Islet precursor cell (in vitro differentiated cells): ENCODE results near the gene ARHGAP30.
A peak's percentile ranks its signal among the peaks of the same experiment; 100 is the strongest.
"Not testable (repeated sequence)": the region's sequence is repeated elsewhere in the genome, so short reads cannot be mapped to it uniquely, and the experiment has no call there.

Experiments
- DNase-seq: peaks from one replicate; pipeline ENCODE4 v3.0.0-alpha.2; 2018

ARHGAP30 gene, protein sequence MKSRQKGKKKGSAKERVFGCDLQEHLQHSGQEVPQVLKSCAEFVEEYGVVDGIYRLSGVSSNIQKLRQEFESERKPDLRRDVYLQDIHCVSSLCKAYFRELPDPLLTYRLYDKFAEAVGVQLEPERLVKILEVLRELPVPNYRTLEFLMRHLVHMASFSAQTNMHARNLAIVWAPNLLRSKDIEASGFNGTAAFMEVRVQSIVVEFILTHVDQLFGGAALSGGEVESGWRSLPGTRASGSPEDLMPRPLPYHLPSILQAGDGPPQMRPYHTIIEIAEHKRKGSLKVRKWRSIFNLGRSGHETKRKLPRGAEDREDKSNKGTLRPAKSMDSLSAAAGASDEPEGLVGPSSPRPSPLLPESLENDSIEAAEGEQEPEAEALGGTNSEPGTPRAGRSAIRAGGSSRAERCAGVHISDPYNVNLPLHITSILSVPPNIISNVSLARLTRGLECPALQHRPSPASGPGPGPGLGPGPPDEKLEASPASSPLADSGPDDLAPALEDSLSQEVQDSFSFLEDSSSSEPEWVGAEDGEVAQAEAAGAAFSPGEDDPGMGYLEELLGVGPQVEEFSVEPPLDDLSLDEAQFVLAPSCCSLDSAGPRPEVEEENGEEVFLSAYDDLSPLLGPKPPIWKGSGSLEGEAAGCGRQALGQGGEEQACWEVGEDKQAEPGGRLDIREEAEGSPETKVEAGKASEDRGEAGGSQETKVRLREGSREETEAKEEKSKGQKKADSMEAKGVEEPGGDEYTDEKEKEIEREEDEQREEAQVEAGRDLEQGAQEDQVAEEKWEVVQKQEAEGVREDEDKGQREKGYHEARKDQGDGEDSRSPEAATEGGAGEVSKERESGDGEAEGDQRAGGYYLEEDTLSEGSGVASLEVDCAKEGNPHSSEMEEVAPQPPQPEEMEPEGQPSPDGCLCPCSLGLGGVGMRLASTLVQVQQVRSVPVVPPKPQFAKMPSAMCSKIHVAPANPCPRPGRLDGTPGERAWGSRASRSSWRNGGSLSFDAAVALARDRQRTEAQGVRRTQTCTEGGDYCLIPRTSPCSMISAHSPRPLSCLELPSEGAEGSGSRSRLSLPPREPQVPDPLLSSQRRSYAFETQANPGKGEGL

GRCh38 chr1:161069731-161070270, at the start of gene ARHGAP30:
ARHGAP30 (minus strand) TSS chr1:161069891; CDS start chr1:161069624, 267 bp downstream.
- DNase-seq = no peak

DNA sequence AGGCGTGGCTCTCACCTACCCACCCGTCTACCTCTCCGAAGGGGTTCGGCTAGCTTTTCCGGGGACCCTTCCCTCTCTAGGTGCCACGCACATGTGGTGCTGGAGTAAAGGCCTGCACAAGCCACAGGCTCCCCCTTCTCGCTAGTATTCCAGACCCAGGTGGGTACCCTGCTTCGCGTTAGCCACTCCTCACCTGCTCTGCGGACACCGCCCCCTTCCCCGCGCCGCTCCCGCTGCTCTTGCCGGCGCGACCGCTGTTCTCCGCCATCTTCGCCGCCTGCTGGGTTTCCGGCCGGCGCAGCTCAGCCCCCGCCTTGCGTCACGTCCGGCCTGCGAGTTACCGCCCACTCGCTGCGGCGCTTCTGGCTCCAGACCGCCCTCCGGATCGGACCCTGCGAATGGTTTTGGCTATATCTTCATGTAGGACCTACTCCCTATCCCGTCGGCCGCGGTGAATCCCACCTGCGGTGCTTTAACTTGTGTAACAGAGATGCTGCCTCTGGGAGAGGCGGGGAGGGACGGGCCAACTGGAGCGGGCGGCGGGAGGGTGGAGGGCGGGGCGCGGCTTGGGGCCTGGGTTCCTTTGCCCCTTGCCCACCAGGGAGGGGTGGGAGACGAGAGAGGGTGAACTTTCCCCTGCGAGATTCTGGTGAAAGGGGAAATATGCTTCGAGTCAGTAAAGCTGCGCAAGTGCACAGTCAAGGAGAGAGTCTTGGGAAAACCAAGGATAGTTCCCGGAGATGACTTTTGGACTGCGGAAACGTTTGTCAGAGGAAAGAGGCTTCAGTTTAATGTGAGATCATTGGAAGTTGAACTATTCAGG, 48.3 kb upstream of the ARHGAP30 start, which contains the start of the genes NIT1 and PFDN2:
TSS of gene NIT1 (plus strand) at position 347 of the 823 bp plus-strand sequence. CDS start at position 419, 72 bp downstream.
TSS of gene PFDN2 (minus strand) at position 279 of the 823 bp plus-strand sequence. CDS start at position 268, 11 bp downstream.
- DNase-seq = peak; percentile 95

GRCh38 chr1:161115961-161116360, 46.3 kb upstream of the ARHGAP30 start:
- not testable (repeated sequence) for DNase-seq

DNA sequence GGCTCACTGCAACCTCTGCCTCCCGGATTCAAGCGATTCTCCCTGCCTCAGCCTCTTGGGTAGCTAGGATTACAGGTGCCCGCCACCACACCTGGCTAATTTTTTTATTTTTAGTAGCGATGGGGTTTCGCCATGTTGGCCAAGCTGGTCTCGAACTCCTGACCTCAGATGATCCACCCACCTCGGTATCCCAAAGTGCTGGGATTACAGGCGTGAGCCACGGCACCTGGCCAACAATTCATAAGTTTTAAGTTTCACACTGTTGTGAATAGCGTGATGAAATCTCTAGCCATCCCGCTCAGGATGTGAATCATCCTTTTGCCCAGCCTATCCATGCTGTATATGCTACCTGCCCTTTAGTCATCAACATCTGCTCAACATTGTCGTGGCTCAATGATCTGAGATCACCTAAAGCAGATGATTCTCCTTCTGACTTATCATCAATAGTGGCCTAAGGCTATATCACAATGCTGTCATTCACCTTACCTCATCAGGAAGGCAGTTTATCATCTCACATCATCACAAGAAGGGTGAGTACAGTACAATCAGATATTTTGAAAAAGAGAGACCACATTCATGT, 45.5 kb upstream of the ARHGAP30 start:
- DNase-seq = no peak

DNA sequence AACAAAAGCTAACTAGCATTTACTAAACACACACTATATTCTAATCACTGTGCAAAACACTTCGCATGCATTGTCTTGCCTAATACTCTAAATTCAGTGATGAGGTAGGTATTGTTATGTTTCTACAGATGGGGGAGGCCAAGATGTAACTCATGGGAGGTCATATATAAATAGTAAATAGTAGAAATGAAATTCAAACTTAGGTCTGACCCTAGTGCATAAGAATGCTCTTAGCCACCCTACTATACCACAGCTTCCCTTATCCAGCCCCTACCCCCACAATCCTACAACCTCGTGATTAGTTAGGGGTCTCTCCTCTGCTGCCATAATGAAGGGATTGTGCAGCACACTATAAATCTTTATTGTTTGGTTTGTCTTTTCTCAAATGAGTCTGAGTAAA, 44.9 kb upstream of the ARHGAP30 start:
- DNase-seq = no peak

DNA sequence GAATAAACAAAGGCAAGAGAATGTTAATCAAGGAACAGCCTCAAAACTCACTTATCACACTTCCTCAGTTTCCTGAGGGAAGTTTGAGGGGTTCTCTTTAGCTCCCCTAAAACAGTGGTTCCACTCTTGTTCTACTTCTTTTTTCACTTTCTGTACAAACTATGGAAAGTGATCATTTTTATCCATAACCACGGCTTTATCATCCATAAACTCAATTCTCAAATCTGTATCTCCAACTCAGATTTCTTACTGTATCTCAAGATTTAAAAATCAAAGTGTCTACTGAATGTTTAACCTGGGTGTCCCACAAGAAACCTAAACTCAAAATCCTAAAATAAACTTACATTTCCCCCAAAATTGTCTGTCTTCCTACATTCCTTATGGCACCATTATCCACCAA, 44.2 kb upstream of the ARHGAP30 start:
- DNase-seq = no peak

GRCh38 chr1:161111527-161111926, 41.8 kb upstream of the ARHGAP30 start:
- no peak for DNase-seq

GRCh38 chr1:161111117-161111516, 41.4 kb upstream of the ARHGAP30 start:
- no peak for DNase-seq

DNA sequence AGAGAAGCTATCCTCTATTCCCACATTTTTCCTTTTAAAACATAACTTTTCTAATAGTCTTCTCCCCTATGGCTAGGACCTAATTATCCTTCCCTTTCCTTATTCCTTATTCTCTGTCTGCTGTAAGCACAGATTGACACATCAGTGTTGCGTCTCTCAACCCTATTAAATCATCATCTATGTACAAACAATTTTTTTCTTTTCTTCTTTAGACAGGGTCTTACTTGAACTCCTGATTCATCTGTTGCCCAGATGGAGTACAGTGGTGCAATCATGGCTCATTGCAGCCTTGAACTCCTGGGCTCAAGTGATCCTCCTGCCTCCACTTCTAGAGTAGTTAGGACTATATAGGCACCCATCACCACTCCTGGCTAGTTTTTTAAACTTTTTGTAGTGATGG, 36.7 kb upstream of the ARHGAP30 start:
- no peak for DNase-seq

GRCh38 chr1:161100556-161100955, 30.9 kb upstream of the ARHGAP30 start:
- DNase-seq = no peak

DNA sequence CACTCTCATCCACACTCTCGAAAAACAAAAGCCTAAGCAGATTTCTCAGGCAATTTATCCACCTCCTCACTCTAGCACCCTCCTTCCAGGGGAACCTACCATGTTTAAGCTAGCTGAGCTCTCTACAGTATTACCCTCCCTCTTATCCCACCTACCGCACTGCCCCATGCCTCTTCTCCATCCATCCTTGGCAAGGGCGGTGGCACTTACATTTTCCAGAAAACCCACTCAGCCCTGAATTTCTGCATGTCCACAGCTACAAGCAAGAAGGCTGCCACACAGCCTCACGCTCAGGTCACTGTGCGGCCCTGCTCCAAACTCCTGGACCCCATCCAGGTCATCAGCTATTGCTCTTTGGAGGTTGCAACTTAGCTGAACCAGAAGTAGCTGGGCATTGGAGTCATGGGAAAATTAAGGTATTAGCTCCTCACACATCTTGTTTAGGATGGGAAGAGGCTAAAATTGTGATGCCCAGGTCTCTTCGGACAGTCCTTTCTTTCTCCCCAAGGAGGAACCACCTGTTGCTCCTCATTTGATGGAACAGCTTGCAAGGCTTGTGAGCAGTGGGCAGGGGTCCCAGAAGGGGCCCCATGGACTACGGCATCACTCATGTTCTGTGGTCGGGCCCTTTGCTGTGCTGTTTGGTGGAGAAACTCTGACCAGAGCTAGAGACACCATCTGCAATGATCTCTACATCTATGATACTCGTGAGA, 29.6 kb upstream of the ARHGAP30 start:
- peak; percentile 46 for DNase-seq

GRCh38 chr1:161098210-161099068, 28.7 kb upstream of the ARHGAP30 start, which contains the start of gene KLHDC9:
KLHDC9 (plus strand) TSS chr1:161098361; CDS start chr1:161098536, 175 bp downstream.
- peak; percentile 96 for DNase-seq

- DNase-seq = peak; percentile 39
These were observed 26.8 kb upstream of the ARHGAP30 start for GRCh38 chr1:161096530-161096929.

GRCh38 chr1:161096015-161096414, 26.3 kb upstream of the ARHGAP30 start:
- peak; percentile 40 for DNase-seq

GRCh38 chr1:161095230-161095629, 25.5 kb upstream of the ARHGAP30 start:
- DNase-seq = no peak

- no peak for DNase-seq
These were observed 24.8 kb upstream of the ARHGAP30 start for GRCh38 chr1:161094481-161094880.

GRCh38 chr1:161092621-161093028, 22.9 kb upstream of the ARHGAP30 start:
- peak; percentile 84 for DNase-seq

GRCh38 chr1:161091796-161092507, 22.3 kb upstream of the ARHGAP30 start:
- peak; percentile 66 for DNase-seq

GRCh38 chr1:161091093-161091492, 21.4 kb upstream of the ARHGAP30 start:
- DNase-seq = peak; percentile 47
